ENCODE results near the gene EPHA6.
"Not testable (repeated sequence)": the region's sequence is repeated elsewhere in the genome, so short reads cannot be mapped to it uniquely, and the experiment has no call there.

Gene EPHA6

GRCh38 chr3:97297032-97297431, 482.6 kb downstream of the EPHA6 start:
- no peak for DNase-seq

- no peak for DNase-seq
Measured at GRCh38 chr3:97301114-97301513, 486.7 kb downstream of the EPHA6 start.

GRCh38 chr3:97306226-97306625, 491.8 kb downstream of the EPHA6 start:
- DNase-seq, result no peak

- DNase-seq, result no peak
Measured at GRCh38 chr3:97338375-97338774, 524.0 kb downstream of the EPHA6 start.

- no peak for DNase-seq
Measured at GRCh38 chr3:97340940-97341339, 526.5 kb downstream of the EPHA6 start.

GRCh38 chr3:97347780-97348179, 533.4 kb downstream of the EPHA6 start:
- DNase-seq, result no peak

GRCh38 chr3:97350971-97351370, 536.6 kb downstream of the EPHA6 start:
- DNase-seq, result no peak

GRCh38 chr3:97353176-97353575, 538.8 kb downstream of the EPHA6 start:
- DNase-seq, result no peak

- DNase-seq, result no peak
Measured at GRCh38 chr3:97359977-97360376, 545.6 kb downstream of the EPHA6 start.

GRCh38 chr3:97360804-97361203, 546.4 kb downstream of the EPHA6 start:
- no peak for DNase-seq

- no peak for DNase-seq
Measured at GRCh38 chr3:97384583-97384982, 570.2 kb downstream of the EPHA6 start.

GRCh38 chr3:97388774-97389173, 574.4 kb downstream of the EPHA6 start:
- no peak for DNase-seq

- DNase-seq, result no peak
Measured at GRCh38 chr3:97389936-97390335, 575.5 kb downstream of the EPHA6 start.

- DNase-seq, result no peak
Measured at GRCh38 chr3:97391167-97391566, 576.8 kb downstream of the EPHA6 start.

GRCh38 chr3:97409612-97410011, 595.2 kb downstream of the EPHA6 start:
- no peak for DNase-seq

GRCh38 chr3:97421565-97421964, 607.2 kb downstream of the EPHA6 start:
- DNase-seq, result no peak

- DNase-seq, result no peak
Measured at GRCh38 chr3:97425002-97425401, 610.6 kb downstream of the EPHA6 start.

GRCh38 chr3:97430601-97431000, 616.2 kb downstream of the EPHA6 start:
- DNase-seq, result no peak

GRCh38 chr3:97432914-97433313, 618.5 kb downstream of the EPHA6 start:
- no peak for DNase-seq

- DNase-seq, result no peak
Measured at GRCh38 chr3:97438131-97438530, 623.7 kb downstream of the EPHA6 start.

GRCh38 chr3:97439373-97439772, 625.0 kb downstream of the EPHA6 start:
- DNase-seq, result no peak

GRCh38 chr3:97464035-97464434, 649.6 kb downstream of the EPHA6 start:
- DNase-seq, result no peak

GRCh38 chr3:97470481-97470880, 656.1 kb downstream of the EPHA6 start:
- DNase-seq, result no peak

- no peak for DNase-seq
Measured at GRCh38 chr3:97479740-97480139, 665.3 kb downstream of the EPHA6 start.

- not testable (repeated sequence) for DNase-seq
Measured at GRCh38 chr3:97480696-97481289, 666.4 kb downstream of the EPHA6 start.

- no peak for DNase-seq
Measured at GRCh38 chr3:97481416-97481815, 667.0 kb downstream of the EPHA6 start.

All from activated T-cell treated with anti-CD3 and anti-CD28 coated beads, Interleukin-2, amount 50 U/mL, for 1 hour (primary cell).